Measurements from ENCODE around the gene VCAN. TPM values are rescaled to one million over a fixed set of nuclear protein-coding genes. Genes with fewer than 3 reads are reported as not detected.

VCAN gene
- total and polyA plus RNA-seq, 8 donors, result 0.84 to 69.4 (median 2.0) TPM

GRCh38 chr5:83503662-83504061 is 32.1 kb downstream of the VCAN start:
- peak in 1 of 4 donors; percentile 30 for ATAC-seq
- intact Hi-C loops (cut with DNase I), result no loop called here

GRCh38 chr5:83507431-83507830 is 35.9 kb downstream of the VCAN start:
- no peak overlapping the region for H3K27ac ChIP-seq
- no peaks in the 10 kb centered on the region for H3K36me3 ChIP-seq
- FAIRE-seq, result no peak
- H3K4me1 ChIP-seq, result no peaks in the 10 kb centered on the region
- TF ChIP-seq CTCF (IDR thresholded peaks at IDR 0.05), result no peak
- WGBS, 2 donors, result 42 to 56% methylated on average over 1 of the region's 1 CpG
- no peak overlapping the region for H3K4me3 ChIP-seq
- no peak for DNase-seq
- H3K27me3 ChIP-seq, result no peaks in the 10 kb centered on the region
- H3K9me3 ChIP-seq, result no peaks in the 10 kb centered on the region
- intact Hi-C loops (cut with DNase I), result no loop called here
- ATAC-seq, result no peak

More at GRCh38 chr5:83503662-83504061, 32.1 kb downstream of the VCAN start:
- Histone ChIP-seq H3K4me3 (no peak overlapping the region), H3K4me1 (no peaks in the 10 kb centered on the region), H3K9me3 (no peaks in the 10 kb centered on the region), H3K27ac (no peak overlapping the region), H3K36me3 (no peaks in the 10 kb centered on the region), H3K27me3 (no peaks in the 10 kb centered on the region)
- FAIRE-seq (no peak), DNase-seq (no peak)
- no peak for TF ChIP-seq CTCF (IDR thresholded peaks at IDR 0.05)

DNA sequence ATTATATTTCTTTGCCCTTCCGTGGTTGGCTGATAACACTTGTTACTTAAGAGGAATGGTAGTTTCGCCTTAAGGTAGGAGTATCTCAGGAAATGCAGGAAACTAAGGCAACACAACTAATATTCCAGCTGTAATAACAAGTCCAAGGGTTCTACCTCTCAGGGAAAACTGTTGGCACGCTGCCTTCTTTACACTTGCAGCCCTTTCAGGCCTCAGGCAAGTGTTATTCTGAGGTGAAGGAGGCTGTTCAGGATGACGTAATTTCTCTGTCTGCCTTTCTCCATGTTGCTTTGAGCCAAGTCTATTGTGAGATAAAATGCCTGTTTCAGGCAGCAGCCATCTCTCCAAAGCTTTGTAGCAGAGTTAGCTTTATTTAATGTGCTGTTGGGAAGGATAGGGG is 38.0 kb downstream of the VCAN start:
- H3K4me3 ChIP-seq, result no peak overlapping the region
- no peaks in the 10 kb centered on the region for H3K4me1 ChIP-seq
- no peaks in the 10 kb centered on the region for H3K27me3 ChIP-seq
- TF ChIP-seq CTCF (IDR thresholded peaks at IDR 0.05), result no peak
- WGBS, 2 donors, result 61 to 73% methylated on average over 4 of the region's 4 CpGs
- no peak for FAIRE-seq
- no peak for DNase-seq
- intact Hi-C loops (cut with DNase I), result no loop called here
- ATAC-seq, result no peak
- H3K27ac ChIP-seq, result no peak overlapping the region
- no peaks in the 10 kb centered on the region for H3K36me3 ChIP-seq
- H3K9me3 ChIP-seq, result no peaks in the 10 kb centered on the region

- no peak for ATAC-seq
- no peaks in the 10 kb centered on the region for H3K36me3 ChIP-seq
- FAIRE-seq, result no peak
- H3K27ac ChIP-seq, result no peak overlapping the region
- no peaks in the 10 kb centered on the region for H3K4me1 ChIP-seq
- DNase-seq, result no peak
- intact Hi-C loops (cut with DNase I), result no loop called here
- no peaks in the 10 kb centered on the region for H3K27me3 ChIP-seq
- no peak overlapping the region for H3K4me3 ChIP-seq
- 84 to 94% methylated on average over 1 of the region's 1 CpG for WGBS, 2 donors
- TF ChIP-seq CTCF (IDR thresholded peaks at IDR 0.05), result no peak
- H3K9me3 ChIP-seq, result no peaks in the 10 kb centered on the region
Observed at GRCh38 chr5:83510260-83510659, 38.7 kb downstream of the VCAN start.

DNA sequence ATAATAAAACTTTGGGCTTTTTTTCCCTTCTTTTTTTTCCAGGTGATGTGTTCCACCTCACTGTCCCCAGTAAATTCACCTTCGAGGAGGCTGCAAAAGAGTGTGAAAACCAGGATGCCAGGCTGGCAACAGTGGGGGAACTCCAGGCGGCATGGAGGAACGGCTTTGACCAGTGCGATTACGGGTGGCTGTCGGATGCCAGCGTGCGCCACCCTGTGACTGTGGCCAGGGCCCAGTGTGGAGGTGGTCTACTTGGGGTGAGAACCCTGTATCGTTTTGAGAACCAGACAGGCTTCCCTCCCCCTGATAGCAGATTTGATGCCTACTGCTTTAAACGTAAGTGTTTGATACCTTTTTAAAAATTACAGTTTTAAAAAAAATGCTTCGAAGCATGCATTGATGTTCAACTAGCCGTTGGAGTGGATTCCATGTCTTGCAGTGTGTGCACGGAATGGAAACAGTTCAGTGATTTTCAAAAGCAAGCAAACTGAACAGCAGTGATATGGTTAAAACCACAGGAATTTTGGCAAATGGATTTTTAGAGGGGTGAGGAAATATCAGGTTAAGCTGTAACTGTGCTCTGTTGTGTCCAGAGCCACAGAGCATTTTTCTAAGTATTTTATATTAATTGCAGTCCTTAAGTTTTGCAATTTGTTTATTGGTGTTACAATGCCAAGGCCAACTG is 40.7 kb downstream of the VCAN start:
- FAIRE-seq (no peak), DNase-seq (no peak), ATAC-seq (no peak)
- 82 to 88% methylated on average over 13 of the region's 13 CpGs for WGBS, 2 donors
- no peak overlapping the region for H3K4me3 ChIP-seq
- H3K9me3 ChIP-seq, result no peaks in the 10 kb centered on the region
- no peak for TF ChIP-seq CTCF (IDR thresholded peaks at IDR 0.05)
- no peaks in the 10 kb centered on the region for H3K27me3 ChIP-seq
- H3K36me3 ChIP-seq, result no peaks in the 10 kb centered on the region
- H3K4me1 ChIP-seq, result no peaks in the 10 kb centered on the region
- H3K27ac ChIP-seq, result no peak overlapping the region
- intact Hi-C loops (cut with DNase I), result no loop called here
